Astrocyte (in vitro differentiated cells and primary cell): ENCODE results near the gene PLCB4. TPM values are rescaled to one million over a fixed set of nuclear protein-coding genes. Genes with fewer than 3 reads are reported as not detected.

Experiments
- DNase-seq: peaks from one replicate; pipeline ENCODE4 v3.0.0-alpha.2; 2010; ENCODE audit warnings: low read depth
- FAIRE-seq: peaks from 2 replicates; lab custom pipeline; 2011; peaks lifted over from hg19 to GRCh38; lab: Jason Lieb, UNC
- H2AFZ ChIP-seq: 2 replicates; pipeline ENCODE4 v1.6.0; 2012; ENCODE audit warnings: low read depth, low read length, inconsistent platforms
- H3K27ac ChIP-seq: 2 replicates; pipeline ENCODE4 v1.5.1; 2011; ENCODE audit warnings: low read depth, low read length, inconsistent platforms
- H3K27me3 ChIP-seq: 2 replicates; pipeline ENCODE4 v1.6.0; 2011; ENCODE audit warnings: low read length, inconsistent platforms; ENCODE audit not compliant: insufficient read depth
- H3K36me3 ChIP-seq: 2 replicates; pipeline ENCODE4 v1.5.1; 2011; ENCODE audit warnings: low read length, inconsistent platforms; ENCODE audit not compliant: insufficient read depth
- H3K4me1 ChIP-seq: 2 replicates; pipeline ENCODE4 v1.5.1; 2011; ENCODE audit warnings: low read length, inconsistent platforms; ENCODE audit not compliant: insufficient read depth
- H3K4me2 ChIP-seq: 2 replicates; pipeline ENCODE4 v1.6.0; 2012; ENCODE audit warnings: low read length, inconsistent platforms
- H3K4me3 ChIP-seq: 2 replicates; pipeline ENCODE4 v1.5.1; 2011; ENCODE audit warnings: low read depth, mild to moderate bottlenecking, low read length, inconsistent platforms; ENCODE audit not compliant: insufficient read depth
- H3K79me2 ChIP-seq: 2 replicates; pipeline ENCODE4 v1.6.0; 2012; ENCODE audit warnings: mild to moderate bottlenecking, low read length, inconsistent platforms; ENCODE audit not compliant: insufficient read depth
- H3K9ac ChIP-seq: 2 replicates; pipeline ENCODE4 v1.6.0; 2012; ENCODE audit warnings: mild to moderate bottlenecking, low read length, inconsistent platforms
- H3K9me3 ChIP-seq: 2 replicates; pipeline ENCODE4 v1.5.1; 2012; ENCODE audit warnings: low read depth, mild to moderate bottlenecking, low read length, inconsistent platforms; ENCODE audit not compliant: insufficient read depth
- H4K20me1 ChIP-seq: 2 replicates; pipeline ENCODE4 v1.6.0; 2012; ENCODE audit warnings: low read length, inconsistent platforms; ENCODE audit not compliant: insufficient read depth
- H3K27ac Mint-ChIP-seq: one replicate; pipeline ENCODE4 v1.8.0; 2021; ENCODE audit warnings: mild to moderate bottlenecking, mixed read lengths; ENCODE audit not compliant: unreplicated experiment
- H3K27me3 Mint-ChIP-seq: one replicate; pipeline ENCODE4 v1.8.0; 2021; ENCODE audit warnings: low read depth, mixed read lengths; ENCODE audit not compliant: unreplicated experiment
- H3K36me3 Mint-ChIP-seq: one replicate; pipeline ENCODE4 v1.8.0; 2021; ENCODE audit warnings: low read depth, mixed read lengths; ENCODE audit not compliant: unreplicated experiment
- H3K4me1 Mint-ChIP-seq: one replicate; pipeline ENCODE4 v1.8.0; 2021; ENCODE audit warnings: low read depth, mixed read lengths; ENCODE audit not compliant: unreplicated experiment
- H3K4me3 Mint-ChIP-seq: one replicate; pipeline ENCODE4 v1.8.0; 2021; ENCODE audit warnings: mild to moderate bottlenecking, moderate library complexity, mixed read lengths; ENCODE audit not compliant: unreplicated experiment
- H3K9me3 Mint-ChIP-seq: one replicate; pipeline ENCODE4 v1.8.0; 2021; ENCODE audit warnings: mild to moderate bottlenecking, mixed read lengths; ENCODE audit not compliant: unreplicated experiment
- EZH2 ChIP-seq: IDR thresholded peaks from 2 replicates; pipeline ENCODE4 v1.6.1; 2012; ENCODE audit warnings: mild to moderate bottlenecking, low read length, inconsistent platforms; ENCODE audit not compliant: insufficient read depth
- total RNA-seq: library from RNA; stranded (reverse); gene quantifications from 2 replicates; pipeline ENCODE4 v1.2.1, GENCODE V29; 2021
- TF ChIP-seq, protein P1 (sequence below): IDR thresholded peaks from 2 replicates; pipeline ENCODE4 v1.5.1; 2011; ENCODE audit warnings: low read depth, mild to moderate bottlenecking, inconsistent platforms, low read length, moderate library complexity; ENCODE audit not compliant: insufficient read depth

Gene PLCB4
- total RNA-seq, 1 donor from 2014 or later = 58.2 TPM

GRCh38 chr20:9487231-9487630, 418.3 kb downstream of the PLCB4 start:
- H3K27ac ChIP-seq = no peak overlapping the region
- Mint-ChIP-seq H3K4me3 (no peak overlapping the region), H3K27ac (no peak overlapping the region), H3K4me1 (peaks cover 10% of the 10 kb centered on the region), H3K36me3 (no peaks in the 10 kb centered on the region), H3K27me3 (no peaks in the 10 kb centered on the region), H3K9me3 (peaks cover 2% of the 10 kb centered on the region)
- no peaks in the 10 kb centered on the region for H3K36me3 ChIP-seq
- H3K4me3 ChIP-seq = no peak overlapping the region
- DNase-seq (no peak), FAIRE-seq (no peak)
- no peak overlapping the region for H2AFZ ChIP-seq
- H3K79me2 ChIP-seq = no peaks in the 10 kb centered on the region
- no peaks in the 10 kb centered on the region for H3K9me3 ChIP-seq
- no peak overlapping the region for H3K4me2 ChIP-seq
- TF ChIP-seq, protein P1, sequence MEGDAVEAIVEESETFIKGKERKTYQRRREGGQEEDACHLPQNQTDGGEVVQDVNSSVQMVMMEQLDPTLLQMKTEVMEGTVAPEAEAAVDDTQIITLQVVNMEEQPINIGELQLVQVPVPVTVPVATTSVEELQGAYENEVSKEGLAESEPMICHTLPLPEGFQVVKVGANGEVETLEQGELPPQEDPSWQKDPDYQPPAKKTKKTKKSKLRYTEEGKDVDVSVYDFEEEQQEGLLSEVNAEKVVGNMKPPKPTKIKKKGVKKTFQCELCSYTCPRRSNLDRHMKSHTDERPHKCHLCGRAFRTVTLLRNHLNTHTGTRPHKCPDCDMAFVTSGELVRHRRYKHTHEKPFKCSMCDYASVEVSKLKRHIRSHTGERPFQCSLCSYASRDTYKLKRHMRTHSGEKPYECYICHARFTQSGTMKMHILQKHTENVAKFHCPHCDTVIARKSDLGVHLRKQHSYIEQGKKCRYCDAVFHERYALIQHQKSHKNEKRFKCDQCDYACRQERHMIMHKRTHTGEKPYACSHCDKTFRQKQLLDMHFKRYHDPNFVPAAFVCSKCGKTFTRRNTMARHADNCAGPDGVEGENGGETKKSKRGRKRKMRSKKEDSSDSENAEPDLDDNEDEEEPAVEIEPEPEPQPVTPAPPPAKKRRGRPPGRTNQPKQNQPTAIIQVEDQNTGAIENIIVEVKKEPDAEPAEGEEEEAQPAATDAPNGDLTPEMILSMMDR = no peak
- TF ChIP-seq EZH2 = no peak
- no peak overlapping the region for H3K9ac ChIP-seq
- no peaks in the 10 kb centered on the region for H3K4me1 ChIP-seq
- H4K20me1 ChIP-seq = no peaks in the 10 kb centered on the region
- no peaks in the 10 kb centered on the region for H3K27me3 ChIP-seq

DNA sequence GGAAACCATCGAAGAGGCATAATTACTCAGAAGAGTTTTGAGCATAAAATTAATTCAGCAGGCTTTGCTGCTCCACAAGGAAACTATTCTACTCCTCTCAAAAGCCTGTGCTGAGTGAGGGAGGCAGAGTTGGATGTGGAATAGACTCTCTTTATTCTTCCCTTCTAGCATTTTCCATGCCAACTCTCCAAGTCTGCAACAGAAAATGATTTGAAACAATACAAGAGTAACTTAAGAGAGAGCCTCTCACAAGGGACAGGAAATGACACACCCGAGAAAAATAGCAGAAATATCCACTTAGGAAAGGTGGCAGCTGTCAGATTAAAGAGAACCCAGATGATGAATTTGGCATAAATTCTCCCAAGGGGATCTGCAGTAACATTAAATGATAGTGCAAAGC, 419.2 kb downstream of the PLCB4 start:
- Histone ChIP-seq H3K27ac (no peak overlapping the region), H3K4me1 (no peaks in the 10 kb centered on the region), H3K27me3 (no peaks in the 10 kb centered on the region), H3K9me3 (no peaks in the 10 kb centered on the region), H3K4me2 (no peak overlapping the region), H4K20me1 (no peaks in the 10 kb centered on the region), H3K79me2 (no peaks in the 10 kb centered on the region), H2AFZ (no peak overlapping the region), H3K36me3 (no peaks in the 10 kb centered on the region), H3K9ac (no peak overlapping the region), H3K4me3 (no peak overlapping the region)
- Mint-ChIP-seq H3K27me3 (no peaks in the 10 kb centered on the region), H3K4me1 (peaks cover 10% of the 10 kb centered on the region), H3K27ac (no peak overlapping the region), H3K36me3 (no peaks in the 10 kb centered on the region), H3K4me3 (no peak overlapping the region), H3K9me3 (peaks cover 2% of the 10 kb centered on the region)
- TF ChIP-seq, protein P1 = no peak
- no peak for TF ChIP-seq EZH2
- no peak for FAIRE-seq
- no peak for DNase-seq

DNA sequence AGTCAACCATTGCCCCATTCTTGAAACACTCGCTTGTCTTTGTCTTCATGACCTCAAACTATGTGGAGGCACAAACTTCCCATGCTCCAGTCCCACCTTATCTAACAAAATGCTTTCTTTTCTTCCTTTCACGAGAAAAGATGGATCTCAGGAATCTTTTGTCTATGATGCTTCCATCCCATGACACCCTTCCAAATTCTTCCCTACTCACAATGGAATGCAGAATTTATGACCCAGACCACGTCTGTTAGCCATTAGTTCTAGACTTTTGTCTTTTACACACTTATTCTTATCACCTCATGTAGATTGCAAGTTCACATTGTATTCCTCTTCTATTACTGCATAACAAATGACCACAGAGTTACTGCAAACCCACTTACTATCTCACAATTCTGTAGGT, 421.3 kb downstream of the PLCB4 start:
- H3K27me3 Mint-ChIP-seq = no peaks in the 10 kb centered on the region
- no peak overlapping the region for H3K27ac ChIP-seq
- no peaks in the 10 kb centered on the region for H3K36me3 ChIP-seq
- H3K4me1 Mint-ChIP-seq = peaks cover 10% of the 10 kb centered on the region
- FAIRE-seq (no peak), DNase-seq (peak; percentile 4)
- H3K4me1 ChIP-seq = no peaks in the 10 kb centered on the region
- no peaks in the 10 kb centered on the region for H3K36me3 Mint-ChIP-seq
- no peak overlapping the region for H3K4me2 ChIP-seq
- H3K4me3 Mint-ChIP-seq = no peak overlapping the region
- no peak overlapping the region for H3K4me3 ChIP-seq
- H3K27me3 ChIP-seq = no peaks in the 10 kb centered on the region
- H3K9ac ChIP-seq = no peak overlapping the region
- no peaks in the 10 kb centered on the region for H3K79me2 ChIP-seq
- H2AFZ ChIP-seq = no peak overlapping the region
- no peaks in the 10 kb centered on the region for H4K20me1 ChIP-seq
- H3K9me3 ChIP-seq = no peaks in the 10 kb centered on the region
- TF ChIP-seq, protein P1 = no peak
- no peak for TF ChIP-seq EZH2
- H3K9me3 Mint-ChIP-seq = peaks cover 2% of the 10 kb centered on the region
- no peak overlapping the region for H3K27ac Mint-ChIP-seq
